NCI-H2227 (cell line): Measurements from ENCODE around the gene KLHDC8A.
"Not testable (repeated sequence)": the region's sequence is repeated elsewhere in the genome, so short reads cannot be mapped to it uniquely, and the experiment has no call there.

ENCODE experiments used
- DNase-seq: peaks from one replicate; lab custom pipeline; 2025; ENCODE audit not compliant: unreplicated experiment; lab: John Stamatoyannopoulos, UW

KLHDC8A gene

DNA sequence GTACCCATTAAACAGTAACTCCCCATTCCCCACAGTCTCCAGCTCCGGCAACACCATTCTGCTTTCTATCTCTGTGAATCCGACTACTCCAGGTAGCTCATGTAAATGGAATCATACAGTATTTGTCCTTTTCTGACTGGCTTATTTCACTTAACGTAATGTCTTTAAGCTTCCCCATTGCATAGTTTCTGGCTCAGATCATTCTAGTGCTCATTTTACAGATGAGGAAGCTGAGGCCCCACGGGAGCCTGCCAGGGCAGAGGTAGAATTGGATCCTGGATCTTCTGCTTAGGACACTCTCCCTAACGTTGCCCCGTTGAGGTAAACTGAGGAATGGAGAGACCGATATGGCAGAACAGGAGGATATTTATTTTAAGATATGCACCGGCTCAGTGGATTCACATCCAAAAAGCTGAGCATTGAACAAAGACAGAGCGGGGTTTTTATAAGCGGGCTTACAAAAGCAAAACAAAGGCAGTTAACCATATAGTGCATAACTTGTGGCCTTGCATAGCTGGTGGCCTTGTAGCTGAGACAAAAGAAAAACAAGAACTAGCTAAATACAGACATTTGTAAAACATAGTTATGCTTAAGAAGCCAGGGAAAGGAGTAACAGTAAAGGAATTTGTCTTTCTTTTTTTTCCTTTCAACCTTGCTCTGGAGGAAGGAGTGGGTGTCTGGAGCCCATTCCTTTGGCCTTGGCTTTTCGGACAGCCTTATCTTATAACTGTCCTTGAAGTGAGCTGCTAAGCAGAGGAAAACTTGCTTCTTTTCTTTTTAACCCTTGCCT is 15.3 kb upstream of the KLHDC8A start:
- no peak for DNase-seq

DNA sequence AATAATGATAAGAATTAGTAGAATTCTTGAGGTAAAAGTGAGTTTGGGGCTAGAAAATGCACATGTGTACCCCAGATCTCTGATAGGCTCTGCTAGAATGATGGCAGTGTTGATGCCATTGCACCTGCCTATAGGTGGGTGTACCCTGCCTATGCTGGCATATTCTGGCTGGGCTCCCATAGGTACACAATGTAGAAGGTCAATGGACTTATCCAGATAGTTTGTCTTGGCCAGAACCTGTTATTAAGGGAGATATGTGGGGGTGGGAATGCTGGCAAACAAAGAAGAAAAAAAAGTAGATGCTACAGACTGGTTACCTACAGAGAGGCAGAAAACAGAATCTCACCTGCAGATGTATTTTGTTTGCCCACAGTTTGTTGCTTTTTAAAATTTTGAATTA is 14.1 kb upstream of the KLHDC8A start:
- no peak for DNase-seq

DNA sequence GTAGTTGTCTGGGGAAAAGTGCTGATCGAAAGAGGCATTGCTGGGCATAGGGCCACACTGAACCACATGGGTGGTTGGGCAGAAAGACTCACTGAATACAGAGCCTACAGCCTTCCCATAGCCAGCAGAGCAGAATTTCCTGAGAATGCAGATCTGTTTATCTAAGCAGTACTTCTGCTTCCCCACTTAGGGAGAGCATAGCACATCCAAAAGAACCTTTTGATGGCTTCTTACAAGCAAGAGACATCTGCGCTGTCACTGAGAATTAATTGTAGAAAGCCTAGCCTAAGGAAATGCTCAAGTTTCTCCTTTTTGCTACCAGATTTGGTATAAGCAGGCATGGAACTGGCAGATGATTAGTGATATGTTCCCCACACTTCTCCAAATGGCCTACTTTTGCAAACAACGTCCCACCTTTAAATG is 13.0 kb upstream of the KLHDC8A start:
- no peak for DNase-seq

DNA sequence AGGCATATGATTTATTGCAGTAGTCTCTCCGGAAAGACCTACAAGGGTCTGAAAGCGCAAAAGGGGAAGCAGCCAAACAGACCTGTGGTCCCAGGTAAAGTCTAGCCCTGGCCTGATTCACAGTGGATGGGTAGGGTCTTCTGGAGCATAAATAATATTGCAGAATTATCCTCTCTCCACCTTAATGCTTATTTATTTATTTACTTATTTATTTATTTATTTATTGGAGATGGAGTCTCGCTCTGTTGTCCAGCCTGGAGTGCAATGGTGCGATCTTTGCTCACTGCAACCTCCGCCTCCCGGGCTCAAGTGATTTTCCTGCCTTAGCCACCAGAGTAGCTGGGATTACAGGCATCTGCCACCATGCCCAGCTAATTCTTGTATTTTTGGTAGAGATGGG is 11.8 kb upstream of the KLHDC8A start:
- no peak for DNase-seq

DNA sequence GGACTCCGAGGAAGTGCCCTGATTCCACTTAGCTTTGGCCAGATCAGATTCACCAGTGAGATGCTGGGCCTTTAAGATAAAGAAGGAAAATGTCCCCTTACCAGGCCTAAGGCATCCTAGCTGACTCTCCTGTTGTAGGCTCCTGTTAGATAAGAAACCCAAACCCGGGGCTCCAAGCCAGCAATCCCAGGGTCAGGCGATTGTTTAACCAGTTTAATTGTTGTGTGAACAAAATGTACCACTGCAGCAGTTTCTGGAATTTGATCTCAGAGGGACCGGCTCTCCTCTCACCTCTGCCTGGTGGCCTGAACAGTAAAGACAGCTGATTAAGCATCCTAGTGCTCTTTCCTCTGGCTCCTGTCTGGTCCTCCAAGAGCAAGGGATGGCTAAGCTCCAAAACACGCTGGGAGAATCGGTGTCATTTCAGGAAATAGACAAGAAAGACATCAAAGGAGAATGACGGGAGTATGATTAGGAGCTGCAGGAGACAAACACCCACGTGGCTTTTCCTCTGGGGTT is 9.3 kb upstream of the KLHDC8A start:
- DNase-seq = peak; percentile 60

DNA sequence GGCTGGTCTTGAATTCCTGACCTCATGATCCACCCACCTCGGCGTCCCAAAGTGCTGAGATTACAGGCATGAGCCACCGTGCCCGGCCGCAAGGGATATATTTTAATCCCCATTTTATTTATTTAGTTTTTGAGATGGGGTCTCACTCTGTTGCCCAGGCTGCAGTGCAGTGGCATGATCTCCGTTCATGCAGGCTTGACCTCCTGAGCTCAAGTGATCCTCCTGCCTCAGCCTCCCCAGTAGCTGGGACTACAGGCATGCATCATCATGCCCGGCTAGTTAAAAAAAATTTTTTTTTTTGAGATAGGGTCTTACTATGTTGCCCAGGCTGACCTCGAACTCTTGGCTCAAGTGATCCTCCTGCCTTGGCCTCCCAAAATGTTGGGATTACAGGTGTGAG is 8.4 kb upstream of the KLHDC8A start:
- not testable (repeated sequence) for DNase-seq

DNA sequence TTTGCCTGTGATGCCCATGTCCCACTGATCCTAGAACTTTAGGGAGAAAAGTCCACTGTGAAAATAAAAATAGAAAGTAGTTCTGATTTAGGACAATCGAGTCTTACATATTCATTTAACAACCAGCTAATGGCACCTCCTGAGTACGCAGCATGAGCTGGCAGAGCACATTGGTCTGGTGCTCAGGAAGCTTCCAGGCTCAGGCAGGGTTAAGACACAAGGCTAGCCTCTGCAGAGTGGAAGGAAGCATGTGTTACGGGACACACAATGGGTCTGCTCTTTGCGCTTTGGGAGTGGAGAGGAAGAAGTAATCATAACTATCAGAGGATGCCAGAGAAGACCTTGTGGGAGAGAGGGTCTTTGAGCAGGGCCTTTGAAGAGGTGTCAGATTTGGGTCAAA is 4.2 kb upstream of the KLHDC8A start:
- DNase-seq = no peak

DNA sequence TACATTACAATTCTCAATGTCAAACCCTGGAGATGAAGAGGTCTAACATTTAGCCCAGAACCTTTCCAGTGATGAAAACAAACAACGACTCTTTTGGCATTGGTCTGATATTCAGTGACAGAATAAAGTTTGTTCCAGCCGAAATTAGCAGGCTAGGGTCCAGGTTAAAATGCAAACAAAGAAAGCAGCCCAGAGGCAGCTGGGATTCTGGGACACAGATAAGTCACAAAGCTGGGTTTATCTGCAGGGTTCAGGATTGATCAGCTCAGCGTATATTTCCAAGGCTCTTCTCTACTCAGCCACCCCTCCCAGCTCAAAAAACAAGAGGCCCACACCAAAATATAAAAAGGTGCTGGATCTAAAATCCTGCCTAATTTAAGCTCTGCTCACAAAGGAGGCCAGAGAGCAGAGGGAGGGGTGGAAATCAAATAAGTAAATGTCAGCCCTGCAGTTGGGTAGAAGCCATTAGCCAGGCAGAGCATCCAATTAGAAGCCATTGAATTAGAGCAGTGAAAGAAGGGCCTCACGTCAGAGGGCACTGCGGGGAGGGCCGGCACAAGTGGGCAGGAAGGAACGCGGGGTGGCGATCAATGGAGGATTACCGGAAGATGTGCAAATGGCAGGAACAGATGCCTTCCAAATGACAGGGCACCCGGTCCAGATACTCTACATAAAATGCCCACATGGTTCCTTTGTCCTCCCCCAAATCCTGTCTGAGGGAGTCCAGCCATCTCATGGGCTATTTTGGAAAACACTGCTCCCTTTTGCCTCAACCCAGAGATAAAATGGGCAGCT is 3.2 kb upstream of the KLHDC8A start:
- DNase-seq = peak; percentile 84

DNA sequence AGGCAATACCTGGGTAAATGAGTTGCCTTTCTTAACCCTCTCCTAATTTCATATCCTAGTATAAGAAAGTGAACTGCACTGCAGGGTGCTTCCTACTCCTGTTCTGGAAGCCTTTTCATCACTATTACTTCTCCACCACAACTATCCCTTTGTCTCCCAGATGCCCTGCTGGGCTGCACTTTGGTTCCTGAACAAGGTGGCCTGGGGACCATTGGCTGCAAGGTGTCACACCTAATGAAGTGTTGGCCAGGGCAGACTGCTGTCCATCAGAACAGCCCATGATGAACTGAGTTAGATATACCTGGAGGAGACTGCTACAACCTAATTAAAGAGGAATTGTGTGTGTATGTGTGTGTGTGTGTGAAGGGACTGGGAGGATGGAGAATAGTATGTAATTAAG is 1.9 kb upstream of the KLHDC8A start:
- no peak for DNase-seq

DNA sequence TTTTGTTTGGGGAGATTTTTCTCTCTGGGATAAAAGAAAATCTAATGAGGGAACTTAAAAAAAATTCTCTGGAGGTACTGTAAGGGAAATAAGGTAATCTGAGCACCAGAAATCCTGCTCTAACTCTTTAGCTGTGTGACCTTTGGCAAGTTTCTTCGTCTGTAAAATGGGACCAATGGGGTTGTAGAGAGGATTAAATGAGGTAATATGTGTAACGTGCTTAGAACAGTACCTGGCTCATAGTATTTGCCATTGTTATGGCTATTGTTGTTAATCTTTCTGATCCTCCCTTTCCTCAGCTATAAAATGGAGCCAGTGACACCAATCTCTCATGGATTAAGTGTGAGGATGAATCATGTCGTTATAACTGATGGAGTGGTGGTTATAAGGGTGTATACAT is 845 bp upstream of the KLHDC8A start:
- DNase-seq = no peak

DNA sequence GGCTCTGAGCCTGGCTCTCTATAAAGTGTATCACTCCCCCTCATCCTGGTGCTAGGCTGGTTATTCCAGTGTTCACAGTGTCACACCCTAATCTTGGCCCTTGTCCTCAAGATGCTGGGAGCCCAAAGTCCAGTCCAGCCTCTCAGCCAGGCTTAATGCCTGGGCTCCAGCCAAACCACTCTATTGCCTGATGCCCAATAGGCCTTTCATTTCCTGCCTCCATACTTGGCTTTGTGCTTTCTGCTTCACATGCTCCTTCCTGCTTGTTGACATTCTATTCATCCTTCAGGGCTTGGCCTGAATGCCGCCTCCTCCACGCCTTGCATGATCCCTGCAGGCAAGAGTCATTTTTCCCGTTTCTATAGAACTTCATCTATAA is 1.7 kb downstream of the KLHDC8A start:
- no peak for DNase-seq

DNA sequence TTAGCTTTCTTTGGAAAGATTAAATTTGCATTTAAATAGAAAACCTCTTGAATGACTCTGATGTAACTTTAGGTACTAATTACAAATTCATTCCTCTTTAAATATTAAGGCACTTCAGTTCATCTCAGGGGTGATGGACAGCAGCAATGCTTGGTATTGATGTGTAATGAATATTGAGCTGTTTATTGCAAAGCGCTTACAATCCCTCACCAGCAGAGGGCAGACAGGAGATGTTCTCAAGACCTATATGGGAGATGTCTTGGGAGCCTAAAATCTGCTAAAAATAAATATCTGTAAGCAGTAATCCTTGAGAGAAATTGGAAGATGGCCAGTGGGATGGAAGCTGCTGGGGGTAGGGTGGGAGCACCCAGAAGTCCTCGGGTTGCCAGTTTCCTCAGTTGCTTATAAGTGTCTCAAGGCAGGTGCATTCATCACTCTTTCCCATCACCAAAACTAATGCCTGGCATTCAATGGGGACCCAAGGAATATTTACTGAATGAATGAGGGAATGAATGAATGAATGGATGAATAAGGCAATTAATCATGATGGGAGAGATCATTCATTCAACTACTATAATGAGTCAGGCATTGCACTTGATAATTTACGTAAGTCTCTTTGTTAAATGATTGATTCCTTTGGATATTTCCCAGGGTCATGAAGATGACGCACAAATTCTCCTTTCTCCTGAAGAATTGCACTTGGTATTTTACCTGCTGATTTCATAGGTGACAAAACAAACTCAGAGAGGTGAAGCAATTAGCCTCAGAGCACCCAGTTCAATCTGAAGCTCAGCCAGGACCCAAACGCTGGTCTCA is 2.3 kb downstream of the KLHDC8A start:
- DNase-seq = peak; percentile 84

DNA sequence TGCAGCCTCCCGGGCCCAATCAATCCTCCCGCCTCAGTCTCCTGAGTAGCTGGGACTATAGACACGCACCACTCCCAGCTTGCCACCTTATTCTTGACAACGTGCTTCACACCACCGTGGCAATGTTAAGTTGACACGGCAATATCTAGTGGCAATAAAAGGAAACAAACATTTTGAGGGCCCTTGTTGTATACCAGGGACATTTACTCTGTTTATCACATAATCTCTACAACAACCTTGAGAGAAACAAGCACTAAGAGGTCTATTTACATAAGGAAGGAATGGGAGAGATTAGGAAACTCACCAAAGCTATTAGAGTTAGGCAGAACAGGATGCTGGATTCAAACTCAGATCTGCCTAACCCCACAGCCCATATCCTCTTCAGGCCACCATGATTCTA is 3.1 kb downstream of the KLHDC8A start:
- no peak for DNase-seq

DNA sequence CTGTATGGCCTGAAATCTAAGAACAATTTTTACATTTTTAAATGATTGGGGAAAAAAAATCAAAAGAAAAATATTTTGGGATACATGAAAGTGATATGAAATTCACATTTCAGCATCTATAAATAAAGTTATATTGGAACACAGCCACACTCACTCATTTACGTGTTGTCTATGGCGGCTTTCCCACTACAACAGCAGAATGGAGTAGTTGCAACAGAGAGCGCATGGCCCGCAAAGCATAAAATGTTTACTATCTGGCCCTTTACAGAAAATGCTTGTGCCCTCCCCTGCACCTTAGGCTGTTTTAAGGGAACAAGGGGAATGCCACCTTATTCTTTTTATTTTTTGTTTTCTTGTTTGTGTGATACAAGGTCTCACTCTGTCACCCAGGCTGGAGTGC is 3.5 kb downstream of the KLHDC8A start:
- no peak for DNase-seq

DNA sequence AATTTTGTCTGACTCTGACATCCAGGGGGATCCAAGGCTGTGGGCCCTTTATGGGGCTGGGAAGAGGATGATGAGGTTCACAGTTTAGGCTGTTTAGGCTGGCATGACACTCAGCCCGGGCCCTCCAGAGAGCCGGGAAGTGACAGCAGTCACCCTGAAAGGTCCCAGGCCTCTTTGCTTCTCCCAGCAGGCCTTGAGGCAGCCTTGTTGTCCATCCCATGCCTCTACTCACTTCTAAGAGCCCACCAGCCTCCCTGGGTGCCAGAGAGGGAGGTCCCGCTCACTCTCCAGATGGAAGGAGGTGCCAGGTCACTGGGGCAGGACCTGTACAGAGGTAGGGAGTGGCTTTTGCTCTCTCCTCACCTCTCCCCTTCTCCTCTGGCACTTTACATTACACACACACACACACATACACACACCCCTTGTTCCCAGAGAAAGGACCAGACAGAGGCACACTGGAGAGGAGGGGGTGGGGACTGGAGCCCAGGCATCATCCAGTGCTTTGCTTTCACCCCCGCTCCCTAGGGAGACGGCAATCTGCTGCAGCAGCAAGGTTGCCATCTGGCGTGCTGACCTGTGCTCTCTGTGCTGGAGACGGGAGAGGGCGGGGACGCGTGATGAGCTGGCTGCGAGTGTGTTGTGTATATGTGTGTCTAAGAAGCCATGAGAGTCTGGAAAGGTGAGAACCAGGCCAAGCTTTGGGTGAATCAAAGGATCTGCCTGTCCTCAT is 4.6 kb downstream of the KLHDC8A start:
- peak; percentile 93 for DNase-seq

DNA sequence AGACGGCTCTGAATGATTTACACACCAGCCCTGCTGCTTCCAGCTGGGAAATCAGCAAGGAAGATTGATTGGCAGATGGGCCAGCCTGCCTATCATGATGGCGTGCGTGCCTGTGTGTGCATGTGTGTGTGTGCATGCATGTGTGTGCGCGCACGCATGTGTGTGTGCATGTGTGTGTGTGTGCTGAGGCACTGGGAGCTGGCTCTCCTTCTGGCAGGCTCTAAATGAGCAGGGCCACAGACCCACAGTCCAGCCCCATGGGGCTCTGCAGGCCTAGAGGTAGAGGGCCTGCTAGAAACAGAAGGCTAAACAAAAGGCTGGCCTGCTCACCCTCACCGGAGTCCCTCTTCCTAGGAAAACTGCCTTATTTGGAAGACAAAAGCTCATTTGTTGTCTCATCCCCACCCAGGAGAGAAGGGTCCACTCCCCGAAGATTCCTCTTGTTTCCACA is 6.0 kb downstream of the KLHDC8A start:
- DNase-seq = peak; percentile 80

DNA sequence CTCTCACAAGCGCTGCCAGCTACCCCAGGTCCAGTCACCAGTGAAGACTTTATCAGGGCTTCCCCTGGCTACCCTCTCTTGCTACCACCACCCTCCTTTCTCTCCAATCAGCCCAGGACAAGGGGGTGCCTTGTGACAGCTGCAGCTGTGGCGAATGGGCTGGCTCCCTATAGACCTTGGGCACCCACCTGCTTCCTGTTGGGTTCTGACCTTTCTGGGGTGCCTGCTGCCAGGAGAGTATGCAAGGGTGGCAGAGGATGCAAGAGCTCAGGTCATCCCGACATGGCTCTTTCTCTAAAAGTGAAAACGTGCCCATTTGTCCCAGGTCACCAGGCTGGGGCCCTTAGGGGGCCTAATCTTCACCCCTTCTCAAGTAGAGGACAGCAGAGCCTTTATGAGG is 6.6 kb downstream of the KLHDC8A start:
- DNase-seq = no peak

DNA sequence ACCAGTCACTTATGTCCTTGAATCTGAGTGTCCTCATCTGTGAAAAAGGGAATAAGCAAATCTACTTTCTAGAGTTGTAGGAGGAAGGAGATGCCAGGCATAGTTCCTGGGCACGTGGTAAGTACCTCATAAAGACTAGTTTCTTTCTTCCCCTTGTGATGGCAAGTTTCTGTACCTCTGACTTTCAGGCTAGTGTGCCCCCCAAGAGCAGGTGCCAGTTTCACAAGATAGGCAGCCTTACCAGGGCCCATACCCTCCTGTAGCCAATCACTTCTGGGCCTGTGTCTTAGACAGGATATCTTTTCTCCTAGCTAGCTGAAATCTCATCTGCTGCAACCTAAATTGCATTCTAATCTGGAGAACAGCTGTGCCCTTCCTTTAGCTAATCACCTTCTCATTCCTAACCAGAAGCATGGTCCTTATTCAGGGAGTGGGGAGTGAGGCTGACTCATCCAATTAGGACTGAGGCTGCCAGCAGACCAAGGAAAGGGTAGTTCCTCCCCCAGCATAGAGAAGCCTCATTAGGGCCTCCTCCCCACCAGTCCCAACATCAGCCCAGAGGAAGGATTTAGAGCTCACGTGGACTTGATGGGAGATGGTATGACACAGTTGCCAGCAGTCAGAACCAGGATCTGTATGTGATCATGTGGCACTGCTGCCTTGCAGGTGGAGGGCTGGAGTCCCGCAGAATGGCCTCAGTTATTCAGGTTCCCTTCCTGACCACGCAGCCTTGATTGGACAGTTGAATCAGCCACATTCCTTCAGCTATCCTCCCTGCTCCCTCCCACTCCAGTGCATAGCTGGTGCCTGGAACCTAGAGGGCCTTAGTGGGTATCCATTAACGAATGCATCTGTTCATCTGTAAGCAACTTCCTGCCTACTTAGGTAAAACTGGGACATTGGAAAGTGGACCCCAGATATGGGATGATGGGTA is 7.9 kb downstream of the KLHDC8A start:
- peak; percentile 28 for DNase-seq

DNA sequence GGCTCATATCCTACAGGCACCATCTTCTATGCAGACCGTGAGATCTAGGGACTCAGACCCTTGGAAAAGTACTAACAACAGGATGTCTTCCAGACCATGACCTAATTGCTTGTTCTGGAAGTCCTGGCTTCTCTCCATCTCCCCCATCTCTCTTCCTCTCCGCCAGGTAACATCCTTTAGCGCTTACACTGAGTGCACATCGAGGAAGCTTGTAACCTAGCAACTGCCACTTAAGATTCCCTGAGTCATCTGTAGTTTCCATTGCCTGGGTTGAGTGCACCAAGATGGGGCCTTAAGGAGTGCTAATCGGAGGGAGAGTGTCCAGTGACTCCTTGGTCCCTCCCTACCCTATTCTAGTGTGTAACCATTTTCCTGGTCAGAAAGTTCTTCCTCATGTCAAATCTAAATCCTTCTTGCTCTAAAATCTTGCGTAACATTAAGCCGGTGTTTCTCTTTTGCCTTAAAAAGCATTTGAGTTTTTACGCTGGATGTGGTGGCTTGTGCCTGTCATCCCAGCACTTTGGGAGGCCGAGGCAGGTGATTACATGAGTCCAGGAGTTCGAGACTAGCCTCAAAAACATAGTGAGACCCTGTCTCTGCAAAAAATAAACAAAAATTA is 9.7 kb downstream of the KLHDC8A start:
- DNase-seq = peak; percentile 76
